Fibroblast of villous mesenchyme (primary cell): ENCODE data around the gene ZNF638. TPM values are rescaled to one million over a fixed set of nuclear protein-coding genes. Genes with fewer than 3 reads are reported as not detected.

Experiments
- DNase-seq: peaks from one replicate; pipeline ENCODE4 v3.0.0-alpha.2; 2010; ENCODE audit warnings: low read depth
- H3K4me3 ChIP-seq: 2 replicates; pipeline ENCODE4 v1.5.1; 2011; ENCODE audit warnings: low read depth, mild to moderate bottlenecking, low read length
- total RNA-seq: library from RNA; depleted of rRNA; stranded (reverse); fragments of >200 nt; gene quantifications from 2 replicates; pipeline ENCODE4 v1.2.3, GENCODE V29; 2012
- TF ChIP-seq, protein P1 (sequence below): IDR thresholded peaks from 2 replicates; pipeline ENCODE4 v1.5.1; 2012; ENCODE audit warnings: low read depth, mild to moderate bottlenecking, low read length; ENCODE audit not compliant: insufficient read depth

ZNF638 gene
- total RNA-seq, 1 donor: 139 TPM

DNA sequence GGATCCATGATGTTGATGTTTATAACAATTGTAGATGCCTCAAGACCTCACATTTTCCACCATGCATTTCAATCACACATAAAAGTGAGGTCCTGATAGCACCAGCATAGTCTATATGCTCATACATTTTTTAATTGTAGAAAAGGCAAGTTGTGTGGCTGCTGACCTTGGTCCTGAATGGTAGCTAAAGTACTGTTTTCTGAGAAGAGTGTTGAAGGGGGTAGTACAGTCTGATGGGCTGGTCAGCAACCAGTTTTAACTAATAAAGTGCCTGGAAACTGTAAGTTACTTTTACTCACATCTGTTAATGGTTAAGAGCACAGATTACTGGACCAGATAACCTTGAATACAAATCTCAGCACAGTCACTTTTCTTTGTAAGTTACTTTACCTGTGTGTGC is 15.9 kb downstream of the ZNF638 start:
- TF ChIP-seq, protein P1, sequence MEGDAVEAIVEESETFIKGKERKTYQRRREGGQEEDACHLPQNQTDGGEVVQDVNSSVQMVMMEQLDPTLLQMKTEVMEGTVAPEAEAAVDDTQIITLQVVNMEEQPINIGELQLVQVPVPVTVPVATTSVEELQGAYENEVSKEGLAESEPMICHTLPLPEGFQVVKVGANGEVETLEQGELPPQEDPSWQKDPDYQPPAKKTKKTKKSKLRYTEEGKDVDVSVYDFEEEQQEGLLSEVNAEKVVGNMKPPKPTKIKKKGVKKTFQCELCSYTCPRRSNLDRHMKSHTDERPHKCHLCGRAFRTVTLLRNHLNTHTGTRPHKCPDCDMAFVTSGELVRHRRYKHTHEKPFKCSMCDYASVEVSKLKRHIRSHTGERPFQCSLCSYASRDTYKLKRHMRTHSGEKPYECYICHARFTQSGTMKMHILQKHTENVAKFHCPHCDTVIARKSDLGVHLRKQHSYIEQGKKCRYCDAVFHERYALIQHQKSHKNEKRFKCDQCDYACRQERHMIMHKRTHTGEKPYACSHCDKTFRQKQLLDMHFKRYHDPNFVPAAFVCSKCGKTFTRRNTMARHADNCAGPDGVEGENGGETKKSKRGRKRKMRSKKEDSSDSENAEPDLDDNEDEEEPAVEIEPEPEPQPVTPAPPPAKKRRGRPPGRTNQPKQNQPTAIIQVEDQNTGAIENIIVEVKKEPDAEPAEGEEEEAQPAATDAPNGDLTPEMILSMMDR: no peak
- peak; percentile 39 for DNase-seq
- H3K4me3 ChIP-seq: no peak overlapping the region

DNA sequence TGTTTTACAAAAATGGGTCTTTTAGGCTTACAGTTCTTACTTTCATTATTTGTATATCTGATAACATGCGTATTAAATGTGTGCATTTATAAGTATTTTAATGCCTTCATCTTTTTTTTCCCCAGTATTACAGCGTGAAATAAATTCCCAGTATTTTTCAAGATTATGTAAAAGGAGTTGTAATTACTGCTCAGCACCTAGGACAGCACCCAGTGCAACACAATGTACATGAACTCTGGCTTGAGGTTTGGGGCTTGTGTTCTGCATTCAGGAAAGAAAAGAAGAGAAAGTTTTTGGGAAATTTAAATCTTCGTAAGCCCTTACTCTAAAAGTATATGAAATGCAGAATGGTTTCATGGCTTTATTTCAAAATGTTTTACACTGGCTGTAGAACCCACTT is 16.7 kb downstream of the ZNF638 start:
- no peak overlapping the region for H3K4me3 ChIP-seq
- TF ChIP-seq, protein P1: no peak
- peak; percentile 60 for DNase-seq

DNA sequence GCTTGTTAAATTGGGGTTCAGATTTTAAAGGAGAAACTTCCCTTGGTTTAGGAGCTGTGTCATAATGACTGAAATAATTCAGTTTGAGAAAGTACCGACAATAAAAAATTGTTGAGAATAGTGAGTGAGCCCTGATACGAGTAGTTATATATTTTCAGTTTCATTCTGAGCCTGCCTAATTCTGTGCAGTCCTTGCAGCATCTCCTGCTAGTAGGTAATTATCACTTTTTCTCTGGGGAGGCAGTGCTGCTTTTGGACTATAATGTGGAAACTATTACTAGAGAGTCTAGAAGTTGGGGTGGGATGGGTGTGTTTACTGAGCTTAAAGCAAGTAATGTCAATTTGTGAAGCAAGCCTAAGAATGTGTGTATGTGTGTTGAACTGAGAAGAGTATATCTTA is 21.7 kb downstream of the ZNF638 start:
- H3K4me3 ChIP-seq: no peak overlapping the region
- no peak for DNase-seq
- TF ChIP-seq, protein P1: no peak

DNA sequence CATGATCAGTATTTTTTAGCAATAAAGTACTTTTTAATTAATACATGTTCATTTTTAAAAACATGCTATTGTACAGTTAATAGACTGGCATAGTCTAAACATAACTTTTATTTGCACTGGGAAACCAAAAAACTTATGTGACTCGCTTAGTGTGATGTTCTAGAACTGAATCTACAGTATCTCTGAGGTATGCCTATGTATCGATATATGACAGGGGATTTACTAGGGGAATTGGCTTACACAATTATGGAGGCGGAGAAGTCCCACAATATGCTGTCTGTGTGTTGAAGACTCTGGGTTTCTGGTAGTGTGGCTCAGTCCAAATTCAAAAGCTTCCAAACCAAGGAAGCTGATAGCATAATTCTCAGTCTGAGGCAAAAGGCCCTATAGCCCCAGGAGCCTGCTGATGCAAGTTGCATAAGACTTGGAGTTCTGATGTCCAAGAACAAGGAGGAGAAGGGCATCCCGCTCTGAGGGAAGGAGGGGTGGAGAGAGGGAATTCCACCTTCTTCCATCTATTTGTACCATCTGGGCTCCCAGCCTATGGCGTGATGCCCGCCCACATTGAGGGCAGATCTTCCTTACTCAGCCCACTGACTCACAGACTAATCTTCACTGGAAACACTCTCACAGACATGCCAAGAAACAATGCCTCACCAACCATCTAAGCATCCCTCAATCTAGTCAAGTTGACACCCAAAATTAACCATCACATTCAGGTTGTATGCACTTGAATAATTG is 27.5 kb downstream of the ZNF638 start:
- DNase-seq: no peak
- no peak overlapping the region for H3K4me3 ChIP-seq

DNA sequence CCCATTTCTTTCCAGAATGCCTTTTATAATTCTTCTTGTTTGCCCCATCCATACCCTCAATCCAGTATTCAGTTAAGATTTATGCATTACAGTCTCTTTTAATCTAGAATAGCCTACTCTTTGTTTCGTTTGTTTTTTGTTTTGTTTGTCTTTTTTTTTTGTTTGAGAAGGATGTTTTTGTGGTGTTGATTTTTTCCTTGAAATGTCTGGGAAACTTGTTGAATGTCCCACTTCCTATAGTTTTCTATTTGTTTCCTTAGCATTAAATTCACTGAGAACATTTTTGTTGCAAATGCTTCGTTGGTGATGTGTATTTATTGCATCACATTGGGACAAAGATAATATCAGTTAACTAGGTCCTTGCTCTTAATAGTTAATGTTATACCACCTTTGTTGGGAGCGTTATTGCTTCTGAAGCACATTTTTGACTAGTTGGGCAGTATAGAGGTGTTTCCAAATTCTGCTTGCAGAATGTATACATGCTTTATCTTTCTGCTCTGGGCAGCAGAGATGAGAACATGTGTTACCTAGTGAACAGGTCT is 28.9 kb downstream of the ZNF638 start:
- no peak for DNase-seq
- no peak overlapping the region for H3K4me3 ChIP-seq
- TF ChIP-seq, protein P1: no peak

More for the DNA sequence above, 27.5 kb downstream of the ZNF638 start:
- TF ChIP-seq, protein P1: no peak

DNA sequence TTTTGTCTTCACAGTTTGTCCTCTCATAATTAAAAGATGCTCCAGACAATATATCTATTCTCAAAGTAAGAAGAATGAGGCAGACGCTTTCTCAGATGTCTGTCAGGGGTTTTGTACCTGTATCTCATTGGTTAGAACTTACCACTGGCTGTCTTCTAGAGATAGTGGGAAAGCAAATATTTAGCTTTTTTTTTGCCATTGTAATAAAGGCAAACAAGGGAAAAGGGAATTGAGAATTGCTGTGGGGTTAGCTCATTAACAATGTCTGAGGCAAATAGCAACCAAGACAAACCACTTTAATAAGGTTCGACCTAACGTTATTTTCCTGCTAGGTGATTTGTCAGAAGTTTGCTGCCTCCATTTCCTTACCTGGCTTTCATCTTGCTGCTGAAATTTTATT is 30.0 kb downstream of the ZNF638 start:
- TF ChIP-seq, protein P1: no peak

More for the DNA sequence above, 30.0 kb downstream of the ZNF638 start:
- DNase-seq: no peak
- H3K4me3 ChIP-seq: no peak overlapping the region
